Panc1 (cell line): ENCODE results near the gene SLC1A3. TPM values are rescaled to one million over a fixed set of nuclear protein-coding genes. Genes with fewer than 3 reads are reported as not detected.

Experiments
- ATAC-seq: fragments of 200-7000 bp; cut with Tn5 transposase; 2 replicates; pipeline ENCODE4 v1.9.1; 2020; ENCODE audit warnings: mild to moderate bottlenecking, moderate library complexity
- BruUV-seq: library from RNA; stranded (reverse); fragments of 400-500 nt; replicated peaks from 2 replicates; lab custom pipeline; 2021; lab: Mats Ljungman, UMichigan
- CTCF ChIA-PET: fragments of 300-600 bp; sonication (Branson Sonifier 250); formaldehyde crosslinking; loops from one replicate; lab custom pipeline; 2022; ENCODE audit warnings: antibody characterized with exemption; lab: Charles Lee
- POLR2A ChIA-PET: fragments of 300-600 bp; sonication (Branson Sonifier 250); formaldehyde crosslinking; loops from one replicate; lab custom pipeline; 2022; ENCODE audit warnings: antibody characterized with exemption; lab: Charles Lee
- DNase-seq: peaks from one replicate; pipeline ENCODE4 v3.0.0-alpha.2; 2010; ENCODE audit warnings: low read depth, low spot score
- H3K27ac ChIP-seq: 2 replicates; pipeline ENCODE4 v1.5.1; 2011; ENCODE audit warnings: mild to moderate bottlenecking, low read length, inconsistent platforms
- H3K27me3 ChIP-seq: fragments of 200-500 bp; sonication (Bioruptor generic); 2 replicates; pipeline ENCODE4 v1.6.0; 2014; ENCODE audit warnings: low read length, inconsistent platforms; ENCODE audit not compliant: control insufficient read depth, insufficient read depth
- H3K36me3 ChIP-seq: fragments of 200-500 bp; sonication (Bioruptor generic); 2 replicates; pipeline ENCODE4 v1.5.1; 2014; ENCODE audit warnings: inconsistent platforms, mild to moderate bottlenecking, low read length, moderate library complexity; ENCODE audit not compliant: control insufficient read depth, insufficient read depth
- H3K4me1 ChIP-seq: 2 replicates; pipeline ENCODE4 v1.5.1; 2011; ENCODE audit warnings: inconsistent platforms, mild to moderate bottlenecking, low read length, moderate library complexity; ENCODE audit not compliant: control insufficient read depth, insufficient read depth
- H3K4me3 ChIP-seq, 2 experiments: 2 replicates each; pipeline ENCODE4 v1.5.1; 2011 to 2012; ENCODE audit warnings: low read depth in 2 of 2, low read length in 2 of 2, mild to moderate bottlenecking in 2 of 2, inconsistent platforms in 1 of 2, moderate library complexity in 1 of 2
- H3K9me3 ChIP-seq: fragments of 200-500 bp; sonication (Bioruptor generic); 2 replicates; pipeline ENCODE4 v1.5.1; 2014; ENCODE audit warnings: low read depth, mild to moderate bottlenecking, inconsistent platforms, low read length, moderate library complexity; ENCODE audit not compliant: control insufficient read depth, insufficient read depth
- POLR2AphosphoS5 ChIP-seq: IDR thresholded peaks from 2 replicates; pipeline ENCODE4 v1.6.1; 2012; ENCODE audit warnings: mild to moderate bottlenecking, low read depth, low read length, moderate library complexity
- SIN3A ChIP-seq: IDR thresholded peaks from 2 replicates; pipeline ENCODE4 v1.6.1; 2012; ENCODE audit warnings: low read depth, mild to moderate bottlenecking, low read length, moderate library complexity, borderline replicate concordance; ENCODE audit not compliant: insufficient read depth
- TCF7L2 ChIP-seq: IDR thresholded peaks from 2 replicates; pipeline ENCODE4 v1.6.1; 2011; ENCODE audit warnings: mild to moderate bottlenecking, low read depth, low read length, inconsistent platforms
- in situ Hi-C: cut with HindIII; loops from 2 replicates; pipeline ENCODE4 v1.10.0; 2016; ENCODE audit warnings: low sequenced_read_pairs, low pct_unique_long_range_greater_than_20kb
- intact Hi-C: fragments of 100-400 bp; cut with micrococcal nuclease; formaldehyde crosslinking; loops from one replicate; pipeline ENCODE4 v1.10.0; 2022; ENCODE audit not compliant: unreplicated experiment
- total RNA-seq: library from RNA; stranded (reverse); gene quantifications from one replicate; pipeline ENCODE4 v1.2.1, GENCODE V29; 2021; ENCODE audit not compliant: unreplicated experiment
- TF ChIP-seq, protein P1 (sequence below): fragments of 450-650 bp; IDR thresholded peaks from 2 replicates; pipeline ENCODE4 v1.5.1; 2017; ENCODE audit warnings: mild to moderate bottlenecking
- TF ChIP-seq, protein P2 (sequence below), 2 experiments: IDR thresholded peaks; 2 replicates each; pipeline ENCODE4 v1.6.1; 2011 to 2012; ENCODE audit warnings: low read depth in 2 of 2, control low read depth in 1 of 2, low read length in 1 of 2, mild to moderate bottlenecking in 1 of 2, moderate library complexity in 1 of 2; ENCODE audit not compliant: insufficient read depth in 1 of 2

Gene SLC1A3
- total RNA-seq, 1 experiment from 2014 or later: 0.13 TPM

DNA sequence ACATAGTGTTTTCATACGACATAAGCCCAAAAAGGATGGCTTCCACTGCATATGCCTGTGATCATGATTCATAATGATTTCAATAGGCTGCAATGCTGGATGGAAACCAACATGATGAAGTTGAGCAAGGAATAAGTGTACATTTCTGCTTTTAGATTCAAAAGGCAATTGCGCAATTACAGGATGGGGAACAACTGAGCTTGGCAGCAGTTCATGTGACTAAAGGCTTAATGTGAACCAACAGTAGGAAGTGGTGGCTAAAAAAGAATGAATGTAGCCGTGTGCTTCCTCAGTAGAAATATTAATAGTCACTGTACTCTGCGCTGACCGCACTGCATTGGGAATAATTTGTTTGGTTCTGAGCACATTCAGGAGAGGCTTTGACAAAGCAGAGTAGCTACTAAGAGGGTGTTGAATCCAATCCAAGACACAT, 51.2 kb downstream of the SLC1A3 start:
- ChIA-PET CTCF (no interaction called here), POLR2A (no interaction called here)
- ATAC-seq (no peak), DNase-seq (no peak)
- Histone ChIP-seq H3K27me3 (peaks cover 4% of the 10 kb centered on the region; the same call in 1 of the 2 replicates), H3K27ac (no peak overlapping the region), H3K36me3 (no peaks in the 10 kb centered on the region), H3K4me3 (no peak overlapping the region), H3K4me1 (no peaks in the 10 kb centered on the region), H3K9me3 (no peaks in the 10 kb centered on the region)
- intact Hi-C loops: no loop called here
- in situ Hi-C loops: no loop called here
- no TSS peak for BruUV-seq
- TF ChIP-seq, protein P1, sequence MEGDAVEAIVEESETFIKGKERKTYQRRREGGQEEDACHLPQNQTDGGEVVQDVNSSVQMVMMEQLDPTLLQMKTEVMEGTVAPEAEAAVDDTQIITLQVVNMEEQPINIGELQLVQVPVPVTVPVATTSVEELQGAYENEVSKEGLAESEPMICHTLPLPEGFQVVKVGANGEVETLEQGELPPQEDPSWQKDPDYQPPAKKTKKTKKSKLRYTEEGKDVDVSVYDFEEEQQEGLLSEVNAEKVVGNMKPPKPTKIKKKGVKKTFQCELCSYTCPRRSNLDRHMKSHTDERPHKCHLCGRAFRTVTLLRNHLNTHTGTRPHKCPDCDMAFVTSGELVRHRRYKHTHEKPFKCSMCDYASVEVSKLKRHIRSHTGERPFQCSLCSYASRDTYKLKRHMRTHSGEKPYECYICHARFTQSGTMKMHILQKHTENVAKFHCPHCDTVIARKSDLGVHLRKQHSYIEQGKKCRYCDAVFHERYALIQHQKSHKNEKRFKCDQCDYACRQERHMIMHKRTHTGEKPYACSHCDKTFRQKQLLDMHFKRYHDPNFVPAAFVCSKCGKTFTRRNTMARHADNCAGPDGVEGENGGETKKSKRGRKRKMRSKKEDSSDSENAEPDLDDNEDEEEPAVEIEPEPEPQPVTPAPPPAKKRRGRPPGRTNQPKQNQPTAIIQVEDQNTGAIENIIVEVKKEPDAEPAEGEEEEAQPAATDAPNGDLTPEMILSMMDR: no peak
- TF ChIP-seq, protein P2, sequence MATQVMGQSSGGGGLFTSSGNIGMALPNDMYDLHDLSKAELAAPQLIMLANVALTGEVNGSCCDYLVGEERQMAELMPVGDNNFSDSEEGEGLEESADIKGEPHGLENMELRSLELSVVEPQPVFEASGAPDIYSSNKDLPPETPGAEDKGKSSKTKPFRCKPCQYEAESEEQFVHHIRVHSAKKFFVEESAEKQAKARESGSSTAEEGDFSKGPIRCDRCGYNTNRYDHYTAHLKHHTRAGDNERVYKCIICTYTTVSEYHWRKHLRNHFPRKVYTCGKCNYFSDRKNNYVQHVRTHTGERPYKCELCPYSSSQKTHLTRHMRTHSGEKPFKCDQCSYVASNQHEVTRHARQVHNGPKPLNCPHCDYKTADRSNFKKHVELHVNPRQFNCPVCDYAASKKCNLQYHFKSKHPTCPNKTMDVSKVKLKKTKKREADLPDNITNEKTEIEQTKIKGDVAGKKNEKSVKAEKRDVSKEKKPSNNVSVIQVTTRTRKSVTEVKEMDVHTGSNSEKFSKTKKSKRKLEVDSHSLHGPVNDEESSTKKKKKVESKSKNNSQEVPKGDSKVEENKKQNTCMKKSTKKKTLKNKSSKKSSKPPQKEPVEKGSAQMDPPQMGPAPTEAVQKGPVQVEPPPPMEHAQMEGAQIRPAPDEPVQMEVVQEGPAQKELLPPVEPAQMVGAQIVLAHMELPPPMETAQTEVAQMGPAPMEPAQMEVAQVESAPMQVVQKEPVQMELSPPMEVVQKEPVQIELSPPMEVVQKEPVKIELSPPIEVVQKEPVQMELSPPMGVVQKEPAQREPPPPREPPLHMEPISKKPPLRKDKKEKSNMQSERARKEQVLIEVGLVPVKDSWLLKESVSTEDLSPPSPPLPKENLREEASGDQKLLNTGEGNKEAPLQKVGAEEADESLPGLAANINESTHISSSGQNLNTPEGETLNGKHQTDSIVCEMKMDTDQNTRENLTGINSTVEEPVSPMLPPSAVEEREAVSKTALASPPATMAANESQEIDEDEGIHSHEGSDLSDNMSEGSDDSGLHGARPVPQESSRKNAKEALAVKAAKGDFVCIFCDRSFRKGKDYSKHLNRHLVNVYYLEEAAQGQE (IDR thresholded peaks at IDR 0.05; ENCODE audit: insufficient read depth in 1 of 2, low read depth in 2 of 2, low read length in 1 of 2): no peak
- no peak for TF ChIP-seq SIN3A
- no peak for TF ChIP-seq TCF7L2
- TF ChIP-seq POLR2AphosphoS5: no peak

DNA sequence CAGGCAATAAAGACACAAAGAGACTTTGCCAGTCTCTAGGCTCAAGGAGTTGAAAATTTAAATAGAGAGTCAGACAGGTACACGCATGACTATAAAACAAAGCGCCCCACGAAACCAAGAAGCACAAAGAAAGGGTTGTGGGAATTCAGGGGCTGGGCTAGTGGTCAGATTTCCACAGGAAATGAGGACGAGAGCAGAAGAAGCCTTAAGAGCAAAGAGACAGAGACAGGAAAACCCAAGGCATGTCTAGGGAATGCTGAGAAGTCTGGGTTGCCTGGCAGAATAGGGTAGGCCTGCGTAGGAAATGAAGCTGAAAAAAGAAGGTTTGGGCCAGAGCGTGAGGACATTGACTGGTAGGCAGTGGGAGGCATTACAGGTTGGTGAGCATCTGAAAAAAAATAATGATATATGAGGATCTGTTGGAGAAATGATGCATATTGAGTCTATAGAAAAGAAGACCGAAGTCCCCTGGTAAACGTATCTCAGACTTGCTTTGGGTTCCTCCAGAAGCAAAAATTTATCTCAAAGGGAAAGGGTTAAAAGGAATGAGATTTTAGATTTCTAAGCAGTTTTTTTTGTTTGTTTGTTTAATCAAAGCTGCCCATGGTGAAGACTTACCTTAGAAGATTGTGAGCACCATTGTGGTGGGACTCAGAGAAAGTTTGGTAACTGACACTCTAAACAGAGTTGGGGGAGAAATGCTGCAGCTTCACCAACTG, 51.8 kb downstream of the SLC1A3 start:
- ATAC-seq (no peak), DNase-seq (no peak)
- in situ Hi-C loops (no loop called here), intact Hi-C loops (no loop called here)
- Histone ChIP-seq H3K36me3 (no peaks in the 10 kb centered on the region), H3K9me3 (no peaks in the 10 kb centered on the region), H3K27me3 (peaks cover 4% of the 10 kb centered on the region; the same call in 1 of the 2 replicates), H3K27ac (no peak overlapping the region), H3K4me3 (no peak overlapping the region), H3K4me1 (no peaks in the 10 kb centered on the region)
- ChIA-PET CTCF (no interaction called here), POLR2A (no interaction called here)
- BruUV-seq: no TSS peak
- TF ChIP-seq POLR2AphosphoS5 (no peak), SIN3A (no peak), TCF7L2 (no peak)
- TF ChIP-seq, protein P2 (IDR thresholded peaks at IDR 0.05; ENCODE audit: insufficient read depth in 1 of 2, low read depth in 2 of 2, low read length in 1 of 2): no peak
- TF ChIP-seq, protein P1: no peak
